Neural progenitor cell (in vitro differentiated cells): ENCODE measurements around the gene VAV2.

Experiments
- EZH2 ChIP-seq: fragments of 200-600 bp; sonication (generic); IDR thresholded peaks from 2 replicates; pipeline ENCODE4 v1.6.1; 2017; ENCODE audit warnings: antibody characterized with exemption, mild to moderate bottlenecking, moderate library complexity
- EZH2phosphoT487 ChIP-seq: fragments of 200-600 bp; sonication (generic); IDR thresholded peaks from 2 replicates; pipeline ENCODE4 v1.6.1; 2017; ENCODE audit warnings: antibody characterized with exemption
- TF ChIP-seq, protein P1 (sequence below): fragments of 200-600 bp; sonication (generic); IDR thresholded peaks from 2 replicates; pipeline ENCODE4 v1.5.1; 2017; ENCODE audit warnings: antibody characterized with exemption, mild to moderate bottlenecking

DNA sequence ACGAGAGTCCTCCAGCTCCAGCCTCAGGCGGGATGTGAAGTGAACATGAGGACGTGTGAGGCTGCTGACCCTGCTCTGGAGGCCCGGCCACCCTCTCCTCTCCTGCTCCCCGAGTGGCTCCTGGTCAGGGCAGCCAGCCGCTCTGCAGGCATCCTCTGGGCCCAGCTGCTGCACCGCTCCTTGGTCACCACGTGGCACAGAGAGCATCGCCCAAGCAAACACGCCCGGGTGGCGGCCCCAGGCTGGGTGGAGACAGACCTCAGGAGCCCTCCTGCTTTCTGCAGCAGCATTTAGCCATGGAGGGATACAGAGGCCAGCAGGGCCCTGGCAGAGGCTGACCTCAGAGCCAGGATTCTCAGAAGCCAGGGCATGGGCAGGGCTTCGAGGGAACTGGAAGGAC lies 184.3 kb downstream of the VAV2 start:
- TF ChIP-seq EZH2phosphoT487 = no peak
- TF ChIP-seq, protein P1, sequence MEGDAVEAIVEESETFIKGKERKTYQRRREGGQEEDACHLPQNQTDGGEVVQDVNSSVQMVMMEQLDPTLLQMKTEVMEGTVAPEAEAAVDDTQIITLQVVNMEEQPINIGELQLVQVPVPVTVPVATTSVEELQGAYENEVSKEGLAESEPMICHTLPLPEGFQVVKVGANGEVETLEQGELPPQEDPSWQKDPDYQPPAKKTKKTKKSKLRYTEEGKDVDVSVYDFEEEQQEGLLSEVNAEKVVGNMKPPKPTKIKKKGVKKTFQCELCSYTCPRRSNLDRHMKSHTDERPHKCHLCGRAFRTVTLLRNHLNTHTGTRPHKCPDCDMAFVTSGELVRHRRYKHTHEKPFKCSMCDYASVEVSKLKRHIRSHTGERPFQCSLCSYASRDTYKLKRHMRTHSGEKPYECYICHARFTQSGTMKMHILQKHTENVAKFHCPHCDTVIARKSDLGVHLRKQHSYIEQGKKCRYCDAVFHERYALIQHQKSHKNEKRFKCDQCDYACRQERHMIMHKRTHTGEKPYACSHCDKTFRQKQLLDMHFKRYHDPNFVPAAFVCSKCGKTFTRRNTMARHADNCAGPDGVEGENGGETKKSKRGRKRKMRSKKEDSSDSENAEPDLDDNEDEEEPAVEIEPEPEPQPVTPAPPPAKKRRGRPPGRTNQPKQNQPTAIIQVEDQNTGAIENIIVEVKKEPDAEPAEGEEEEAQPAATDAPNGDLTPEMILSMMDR = no peak
- no peak for TF ChIP-seq EZH2
